Right hindlimb (tissue), 1 donor: ENCODE measurements around the gene MTG2.

Source experiments
- DNase-seq: peaks from one replicate; pipeline ENCODE4 v3.0.0-alpha.2; 2018

MTG2 gene

GRCh38 chr20:62163986-62164762 lies 18.7 kb upstream of the MTG2 start:
- no peak for DNase-seq

- no peak for DNase-seq
Measured at GRCh38 chr20:62164879-62165761, 17.7 kb upstream of the MTG2 start.

GRCh38 chr20:62165762-62166399 lies 16.9 kb upstream of the MTG2 start:
- DNase-seq = no peak

- DNase-seq = no peak
Measured at GRCh38 chr20:62167474-62167873, 15.4 kb upstream of the MTG2 start.

- no peak for DNase-seq
Measured at GRCh38 chr20:62168061-62168460, 14.8 kb upstream of the MTG2 start.

GRCh38 chr20:62168890-62169435 lies 13.9 kb upstream of the MTG2 start:
- no peak for DNase-seq

GRCh38 chr20:62170536-62170935 lies 12.3 kb upstream of the MTG2 start:
- DNase-seq = no peak

GRCh38 chr20:62171245-62171644 lies 11.6 kb upstream of the MTG2 start:
- no peak for DNase-seq

GRCh38 chr20:62172666-62173065 lies 10.2 kb upstream of the MTG2 start:
- no peak for DNase-seq

- no peak for DNase-seq
Measured at GRCh38 chr20:62174021-62174804, 8.6 kb upstream of the MTG2 start.

GRCh38 chr20:62174870-62175624 lies 7.8 kb upstream of the MTG2 start:
- DNase-seq = no peak

- DNase-seq = no peak
Measured at GRCh38 chr20:62175711-62176110, 7.1 kb upstream of the MTG2 start.

GRCh38 chr20:62176866-62177265 lies 6.0 kb upstream of the MTG2 start:
- DNase-seq = no peak

GRCh38 chr20:62177307-62177706 lies 5.5 kb upstream of the MTG2 start:
- no peak for DNase-seq

GRCh38 chr20:62178316-62179161 lies 4.3 kb upstream of the MTG2 start:
- no peak for DNase-seq

GRCh38 chr20:62179162-62179504 lies 3.7 kb upstream of the MTG2 start:
- no peak for DNase-seq

GRCh38 chr20:62181808-62182207 lies 1.0 kb upstream of the MTG2 start:
- no peak for DNase-seq

GRCh38 chr20:62183426-62184142 lies 756 bp downstream of the MTG2 start:
- DNase-seq = no peak

- no peak for DNase-seq
Measured at GRCh38 chr20:62186096-62186426, 3.2 kb downstream of the MTG2 start.
